ENCODE data around the gene ALK. TPM values are rescaled to one million over a fixed set of nuclear protein-coding genes. Genes with fewer than 3 reads are reported as not detected.

Gene ALK
- total and polyA plus RNA-seq, 2 donors (not counting 1 experiment from before 2014, with no cell fraction given): not detected

GRCh38 chr2:29834624-29835023 lies 86.8 kb downstream of the ALK start:
- H3K27ac ChIP-seq (ENCODE audit: low read length in 2 of 2): no peak overlapping the region
- H3K4me2 ChIP-seq (replicated peaks; ENCODE audit: low read depth, low read length, poor library complexity, severe bottlenecking): no peak overlapping the region
- no peak overlapping the region for H3K4me3 Mint-ChIP-seq
- H3K79me2 ChIP-seq (ENCODE audit: control insufficient read depth, insufficient read depth, low read length): no peaks in the 10 kb centered on the region
- WGBS (ENCODE audit: insufficient coverage): no CpG with 5 or more reads among the region's 2 CpGs
- ATAC-seq (ENCODE audit: low read depth): no peak
- peaks cover 7% of the 10 kb centered on the region for H3K27me3 Mint-ChIP-seq
- H2AFZ ChIP-seq (ENCODE audit: insufficient read depth, low read depth, low read length, poor library complexity, severe bottlenecking): no peak overlapping the region
- no peak for DNase-seq
- ChIA-PET POLR2A (no interaction called here), CTCF (no interaction called here)
- no peak overlapping the region for H3K4me3 ChIP-seq (ENCODE audit: control extremely low read depth in 1 of 5, extremely low read depth in 1 of 5, insufficient read depth in 1 of 5, low read depth in 2 of 5, low read length in 4 of 5)
- H3K4me1 Mint-ChIP-seq: no peaks in the 10 kb centered on the region
- peaks cover 0 to 9% (median 0%) of the 10 kb centered on the region in 3 donors for H3K9me3 ChIP-seq (ENCODE audit: control extremely low read depth in 1 of 3, control insufficient read depth in 2 of 3, insufficient read depth in 1 of 3, low read length in 2 of 3)
- H3K9me3 Mint-ChIP-seq (ENCODE audit: insufficient read depth): peaks cover 4% of the 10 kb centered on the region
- no peaks in the 10 kb centered on the region for H4K20me1 ChIP-seq (ENCODE audit: control insufficient read depth, insufficient read depth, low read length, poor library complexity, severe bottlenecking)
- H3K9ac ChIP-seq (ENCODE audit: low read length): no peak overlapping the region
- no peak overlapping the region for H3K27ac Mint-ChIP-seq
- no peaks in the 10 kb centered on the region for H3K36me3 ChIP-seq (replicated peaks in 1 of 2; ENCODE audit: control extremely low read depth in 1 of 2, control insufficient read depth in 1 of 2, extremely low read depth in 1 of 2, insufficient read depth in 2 of 2, low read length in 1 of 2)
- intact Hi-C loops (cut with micrococcal nuclease): no loop called here
- H3K27me3 ChIP-seq (replicated peaks in 1 of 4; ENCODE audit: control extremely low read depth in 1 of 4, control insufficient read depth in 3 of 4, insufficient read depth in 4 of 4, low read length in 3 of 4): peaks cover 0 to 3% (median 0%) of the 10 kb centered on the region in 4 experiments
- no peak for TF ChIP-seq CTCF (IDR thresholded peaks at IDR 0.05)
- TF ChIP-seq EZH2 (IDR thresholded peaks at IDR 0.05; ENCODE audit: borderline replicate concordance, insufficient read depth, low read depth, low read length, poor library complexity, severe bottlenecking): no peak
- H3K4me1 ChIP-seq (ENCODE audit: control insufficient read depth in 2 of 2, insufficient read depth in 2 of 2, low read length in 2 of 2): no peaks in the 10 kb centered on the region

- Mint-ChIP-seq H3K4me3 (no peak overlapping the region), H3K27me3 (peaks cover 9% of the 10 kb centered on the region), H3K27ac (no peak overlapping the region), H3K4me1 (no peaks in the 10 kb centered on the region), H3K9me3 (ENCODE audit: insufficient read depth) (peaks cover 4% of the 10 kb centered on the region)
- no peak overlapping the region for H3K4me3 ChIP-seq (ENCODE audit: control extremely low read depth in 1 of 5, extremely low read depth in 1 of 5, insufficient read depth in 1 of 5, low read depth in 2 of 5, low read length in 4 of 5)
- intact Hi-C loops (cut with micrococcal nuclease): no loop called here
- H3K9me3 ChIP-seq (ENCODE audit: control extremely low read depth in 1 of 3, control insufficient read depth in 2 of 3, insufficient read depth in 1 of 3, low read length in 2 of 3): peaks cover 0 to 9% (median 0%) of the 10 kb centered on the region in 3 donors
- ChIA-PET POLR2A (no interaction called here), CTCF (no interaction called here)
- H4K20me1 ChIP-seq (ENCODE audit: control insufficient read depth, insufficient read depth, low read length, poor library complexity, severe bottlenecking): no peaks in the 10 kb centered on the region
- ATAC-seq (ENCODE audit: low read depth) (no peak), DNase-seq (no peak)
- WGBS (ENCODE audit: insufficient coverage): no CpG with 5 or more reads among the region's 1 CpG
- H3K4me1 ChIP-seq (ENCODE audit: control insufficient read depth in 2 of 2, insufficient read depth in 2 of 2, low read length in 2 of 2): no peaks in the 10 kb centered on the region
- no peaks in the 10 kb centered on the region for H3K36me3 ChIP-seq (replicated peaks in 1 of 2; ENCODE audit: control extremely low read depth in 1 of 2, control insufficient read depth in 1 of 2, extremely low read depth in 1 of 2, insufficient read depth in 2 of 2, low read length in 1 of 2)
- no peak overlapping the region for H3K9ac ChIP-seq (ENCODE audit: low read length)
- H2AFZ ChIP-seq (ENCODE audit: insufficient read depth, low read depth, low read length, poor library complexity, severe bottlenecking): no peak overlapping the region
- no peaks in the 10 kb centered on the region for H3K79me2 ChIP-seq (ENCODE audit: control insufficient read depth, insufficient read depth, low read length)
- no peak overlapping the region for H3K27ac ChIP-seq (ENCODE audit: low read length in 2 of 2)
- H3K4me2 ChIP-seq (replicated peaks; ENCODE audit: low read depth, low read length, poor library complexity, severe bottlenecking): no peak overlapping the region
- H3K27me3 ChIP-seq (replicated peaks in 1 of 4; ENCODE audit: control extremely low read depth in 1 of 4, control insufficient read depth in 3 of 4, insufficient read depth in 4 of 4, low read length in 3 of 4): peaks cover 0 to 3% (median 0%) of the 10 kb centered on the region in 4 experiments
- TF ChIP-seq EZH2 (IDR thresholded peaks at IDR 0.05; ENCODE audit: borderline replicate concordance, insufficient read depth, low read depth, low read length, poor library complexity, severe bottlenecking) (no peak), CTCF (IDR thresholded peaks at IDR 0.05) (no peak)
Observed at GRCh38 chr2:29834036-29834540, 87.3 kb downstream of the ALK start.
